Measurements from ENCODE around the gene SEMA3B. TPM values are rescaled to one million over a fixed set of nuclear protein-coding genes. Genes with fewer than 3 reads are reported as not detected.

Gene SEMA3B
- total RNA-seq, 1 experiment from 2014 or later: 6.4 TPM

DNA sequence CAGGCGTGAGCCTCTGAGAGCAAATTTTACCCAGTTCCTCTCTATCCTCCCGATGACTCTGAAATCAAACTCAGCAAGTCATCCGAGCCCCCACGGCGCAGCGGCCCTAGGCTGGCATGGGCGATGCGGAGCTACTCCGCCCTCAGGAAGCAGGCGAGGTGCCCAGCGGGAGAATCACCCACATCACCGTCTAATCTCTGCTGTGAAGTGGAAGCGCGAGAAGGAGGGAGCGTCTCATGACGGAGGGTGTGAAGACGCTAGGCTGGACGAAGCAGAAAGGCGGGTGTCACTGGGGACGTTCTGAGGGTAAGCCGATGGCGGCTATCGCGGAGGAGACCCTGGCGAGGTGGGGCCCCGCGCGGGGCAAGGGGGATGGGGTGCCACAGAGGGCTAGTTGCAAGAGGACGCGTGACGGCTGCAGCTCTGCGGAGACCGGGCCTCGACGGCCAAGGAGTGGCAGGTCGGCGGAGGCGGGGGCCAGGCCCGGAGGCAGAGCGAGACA, 42.0 kb upstream of the SEMA3B start:
- H3K23me2 ChIP-seq (ENCODE audit: insufficient read length, low read depth, low read length, poor library complexity, severe bottlenecking): peaks cover 12% of the 10 kb centered on the region
- no peak overlapping the region for H2BK5ac ChIP-seq (ENCODE audit: insufficient read length, low read length)
- H4K8ac ChIP-seq (replicated peaks; ENCODE audit: insufficient read length, low read depth, low read length): no peak overlapping the region
- H3K9me3 Mint-ChIP-seq: peaks cover 2 to 4% of the 10 kb centered on the region in 2 experiments; a peak in 3 of 5 replicates
- H3K18ac ChIP-seq (ENCODE audit: insufficient read length, low read depth, low read length): no peak overlapping the region
- TF ChIP-seq, protein P1, sequence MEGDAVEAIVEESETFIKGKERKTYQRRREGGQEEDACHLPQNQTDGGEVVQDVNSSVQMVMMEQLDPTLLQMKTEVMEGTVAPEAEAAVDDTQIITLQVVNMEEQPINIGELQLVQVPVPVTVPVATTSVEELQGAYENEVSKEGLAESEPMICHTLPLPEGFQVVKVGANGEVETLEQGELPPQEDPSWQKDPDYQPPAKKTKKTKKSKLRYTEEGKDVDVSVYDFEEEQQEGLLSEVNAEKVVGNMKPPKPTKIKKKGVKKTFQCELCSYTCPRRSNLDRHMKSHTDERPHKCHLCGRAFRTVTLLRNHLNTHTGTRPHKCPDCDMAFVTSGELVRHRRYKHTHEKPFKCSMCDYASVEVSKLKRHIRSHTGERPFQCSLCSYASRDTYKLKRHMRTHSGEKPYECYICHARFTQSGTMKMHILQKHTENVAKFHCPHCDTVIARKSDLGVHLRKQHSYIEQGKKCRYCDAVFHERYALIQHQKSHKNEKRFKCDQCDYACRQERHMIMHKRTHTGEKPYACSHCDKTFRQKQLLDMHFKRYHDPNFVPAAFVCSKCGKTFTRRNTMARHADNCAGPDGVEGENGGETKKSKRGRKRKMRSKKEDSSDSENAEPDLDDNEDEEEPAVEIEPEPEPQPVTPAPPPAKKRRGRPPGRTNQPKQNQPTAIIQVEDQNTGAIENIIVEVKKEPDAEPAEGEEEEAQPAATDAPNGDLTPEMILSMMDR (conservative IDR thresholded peaks at IDR 0.05): no peak
- no peak overlapping the region for H2BK20ac ChIP-seq (ENCODE audit: low read depth, low read length, poor library complexity, severe bottlenecking)
- no peak for DNase-seq
- no peak overlapping the region for H4K5ac ChIP-seq (ENCODE audit: insufficient read length, low read depth, low read length)
- H2AFZ ChIP-seq (ENCODE audit: low read length): no peak overlapping the region
- H3K9ac ChIP-seq (ENCODE audit: extremely low read depth, insufficient read length, low read length): no peak overlapping the region
- H3K4ac ChIP-seq (ENCODE audit: low read depth, low read length): no peak overlapping the region
- H3K27me3 ChIP-seq (ENCODE audit: insufficient read depth, low read length): no peaks in the 10 kb centered on the region
- no peaks in the 10 kb centered on the region for H4K20me1 ChIP-seq (ENCODE audit: control insufficient read depth, insufficient read depth, insufficient read length)
- H3K27ac Mint-ChIP-seq: peak overlapping the region in 1 of 3 experiments; percentile 83; a peak in 1 of 7 replicates
- H3K79me1 ChIP-seq (ENCODE audit: insufficient read depth, low read depth, low read length, poor library complexity, severe bottlenecking): no peaks in the 10 kb centered on the region
- H2BK12ac ChIP-seq (ENCODE audit: insufficient read length, low read depth, low read length): no peak overlapping the region
- no peaks in the 10 kb centered on the region; a peak in 1 of 7 replicates for H3K36me3 Mint-ChIP-seq (ENCODE audit: insufficient read depth in 1 of 3, low read depth in 3 of 3)
- H3K4me1 Mint-ChIP-seq: peaks cover 27 to 40% of the 10 kb centered on the region in 2 experiments
- H2BK15ac ChIP-seq (ENCODE audit: low read depth, low read length): no peak overlapping the region
- no peaks in the 10 kb centered on the region for H3K4me1 ChIP-seq (ENCODE audit: insufficient read depth, low read length)
- H3K23ac ChIP-seq (ENCODE audit: insufficient read length, low read depth, low read length): no peak overlapping the region
- H3K9me3 ChIP-seq (ENCODE audit: control insufficient read depth, low read depth, low read length): no peaks in the 10 kb centered on the region
- H3K4me3 Mint-ChIP-seq: peak overlapping the region; percentile 73 to 92
- no peaks in the 10 kb centered on the region for H3K79me2 ChIP-seq (ENCODE audit: insufficient read depth, low read length)
- H3K27me3 Mint-ChIP-seq (ENCODE audit: low read depth): peaks cover 30% of the 10 kb centered on the region
- no CpG with 5 or more reads among the region's 40 CpGs for WGBS (ENCODE audit: extremely low coverage, insufficient read length, low lambda C conversion rate)
- no peak overlapping the region for H3T11ph ChIP-seq (ENCODE audit: low read length)
- H3K56ac ChIP-seq (ENCODE audit: insufficient read length, low read depth, low read length): no peak overlapping the region
- no peak overlapping the region for H2BK120ac ChIP-seq (ENCODE audit: low read depth, low read length, poor library complexity, severe bottlenecking)
- no peak overlapping the region for H3K27ac ChIP-seq (ENCODE audit: insufficient read length, low read depth, low read length)
- H3K4me2 ChIP-seq (ENCODE audit: insufficient read depth, insufficient read length, low read length): peak overlapping the region; percentile 63
- no peak overlapping the region for H3K14ac ChIP-seq (ENCODE audit: insufficient read depth, low read length)
- H2AK5ac ChIP-seq (ENCODE audit: insufficient read length, low read length): no peak overlapping the region
- H4K91ac ChIP-seq (ENCODE audit: insufficient read length, low read depth, low read length): no peak overlapping the region
